NCI-H82 treated with DMSO at 0.1 percent for 48 hours (cell line): ENCODE results near the gene CMC2.

ENCODE experiments used
- DNase-seq: peaks from one replicate; lab custom pipeline; 2025; ENCODE audit not compliant: unreplicated experiment; lab: John Stamatoyannopoulos, UW

CMC2 gene

DNA sequence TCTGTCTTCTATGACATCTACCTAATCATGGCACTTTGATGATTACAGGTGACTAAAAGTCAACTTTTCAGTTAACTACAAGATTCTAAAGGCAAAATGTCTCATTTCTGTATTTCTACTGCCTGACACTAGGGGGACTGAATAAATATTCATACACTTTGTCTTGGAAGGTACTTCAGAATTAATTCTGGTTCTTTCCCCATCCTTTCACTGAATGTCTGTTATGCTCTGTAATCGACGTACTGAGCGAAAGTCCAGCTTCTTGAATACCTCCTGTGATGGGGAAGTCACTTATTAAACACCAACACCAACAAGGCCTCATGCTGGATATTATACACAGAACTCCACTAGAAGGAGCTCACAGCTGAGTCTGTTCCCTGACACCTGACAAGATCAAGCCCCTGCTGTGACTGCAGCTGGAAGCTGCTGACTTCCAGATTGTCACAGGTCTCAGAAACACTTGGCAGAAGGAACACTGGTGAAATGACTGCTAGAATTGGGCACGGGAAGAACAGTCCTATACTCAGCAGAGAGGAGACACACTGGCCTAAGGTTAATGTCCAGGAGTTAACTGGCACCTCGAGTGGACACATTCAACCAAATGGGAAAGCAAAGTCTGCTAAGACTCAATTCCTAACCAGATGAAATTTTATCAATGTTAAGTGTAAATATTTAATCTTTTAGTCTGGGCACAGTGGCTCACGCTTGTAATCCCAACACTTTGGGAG lies 31.9 kb downstream of the CMC2 start:
- no peak for DNase-seq

DNA sequence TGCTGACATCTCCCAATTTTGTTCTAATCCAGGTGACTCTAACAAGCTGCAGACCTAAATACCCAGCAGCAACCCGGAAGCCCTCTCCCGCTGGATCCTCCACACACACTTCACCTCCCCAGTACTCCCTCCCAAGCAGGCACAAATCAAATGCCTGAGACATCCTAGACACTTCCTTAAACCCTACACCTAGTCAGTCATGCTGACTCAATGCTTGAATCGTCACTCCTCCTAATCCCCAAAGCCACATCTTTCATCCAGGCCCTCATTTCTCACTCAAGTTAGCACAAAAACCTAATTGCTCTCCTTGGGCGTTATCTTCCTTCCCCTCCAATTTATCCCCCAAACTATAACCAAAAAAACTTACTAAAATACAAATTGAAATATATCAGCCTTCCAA lies 32.7 kb downstream of the CMC2 start:
- DNase-seq = no peak

DNA sequence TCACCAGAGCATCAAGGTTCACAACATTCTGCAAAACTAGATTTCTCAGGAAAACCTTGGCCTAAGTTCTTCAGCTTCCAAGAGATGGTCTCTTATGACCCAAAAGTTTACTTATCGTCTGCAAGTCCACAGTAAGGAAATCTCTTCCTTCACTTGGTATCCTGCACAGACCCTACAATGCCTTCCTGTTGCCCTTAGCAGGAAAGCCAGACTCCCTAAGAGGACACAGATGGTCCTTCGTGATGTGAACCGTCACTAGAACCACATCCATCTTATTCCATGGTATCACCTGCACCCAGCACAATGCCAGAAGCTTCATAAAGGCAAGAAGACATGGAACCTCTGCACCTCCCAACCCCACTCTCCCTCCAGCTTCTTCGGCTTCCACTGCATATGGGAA lies 34.1 kb downstream of the CMC2 start:
- no peak for DNase-seq

DNA sequence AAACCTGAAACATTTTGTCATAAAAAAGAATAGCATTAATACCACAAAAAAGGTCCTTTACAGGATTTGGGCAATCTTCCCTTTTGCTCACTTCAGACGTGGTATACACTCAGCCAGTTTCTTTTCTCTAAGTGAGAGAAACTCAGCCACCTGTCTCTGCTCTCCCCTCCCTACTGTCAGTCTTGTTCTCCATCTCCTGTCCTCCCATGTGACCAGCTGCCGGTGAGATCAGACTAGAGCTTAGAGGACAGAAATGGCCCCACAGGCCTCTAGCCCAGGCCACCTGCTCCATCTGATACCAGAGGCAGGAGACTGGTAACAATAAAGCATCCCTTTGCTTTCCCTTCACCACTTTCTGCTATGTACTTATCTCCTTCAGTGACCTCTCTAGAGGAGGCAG lies 34.9 kb downstream of the CMC2 start:
- DNase-seq = no peak

DNA sequence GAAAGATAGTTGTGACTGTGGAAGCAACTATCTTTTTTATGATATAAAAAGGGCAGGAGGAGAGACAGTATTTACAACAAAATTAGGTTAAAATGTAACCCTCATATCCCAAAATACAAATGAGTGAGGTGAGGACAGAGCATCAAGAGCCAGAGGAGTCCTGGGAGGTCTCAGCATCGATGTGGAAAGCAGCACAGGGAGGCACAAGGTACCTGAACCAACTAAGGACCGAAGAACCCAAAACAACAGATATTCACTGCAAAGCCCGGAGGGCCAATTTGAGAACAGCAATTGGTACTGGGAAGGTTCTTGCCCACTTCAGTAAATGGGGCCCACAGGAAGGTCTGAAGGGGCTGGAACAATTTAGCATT lies 37.6 kb downstream of the CMC2 start:
- no peak for DNase-seq

DNA sequence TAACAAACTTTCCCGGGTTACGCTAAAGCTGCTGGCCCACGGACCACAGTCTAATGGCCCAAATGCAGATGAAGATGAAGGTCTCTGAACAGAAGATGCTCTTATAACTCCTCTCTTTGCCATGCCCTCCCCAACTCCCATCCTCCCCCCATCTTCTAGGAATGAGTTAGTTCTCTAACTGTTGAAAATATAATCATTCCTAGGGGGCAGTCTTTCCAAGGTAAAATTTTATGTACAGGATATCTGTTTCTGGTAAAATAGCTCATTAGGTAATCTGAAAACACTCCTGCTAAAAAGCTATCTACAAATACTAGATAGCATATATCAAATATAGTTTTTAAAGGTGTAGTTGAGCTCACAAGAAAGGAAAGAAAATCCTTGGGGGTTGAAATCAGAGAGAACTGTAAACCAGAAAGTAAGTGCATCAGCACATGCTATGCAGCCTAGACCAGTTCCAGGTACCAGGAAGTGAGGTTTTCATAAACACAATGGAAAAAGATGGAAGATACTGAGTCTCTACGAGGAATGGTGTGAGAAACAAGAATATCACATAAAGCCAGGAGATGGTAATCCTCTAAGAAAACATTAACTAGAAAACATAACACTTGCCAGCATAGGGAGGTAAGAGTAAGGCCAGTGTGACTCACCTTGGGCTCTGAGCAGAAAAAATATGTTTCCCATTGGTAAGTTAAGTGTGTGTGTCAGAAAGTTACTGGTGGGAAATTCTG lies 38.1 kb downstream of the CMC2 start:
- no peak for DNase-seq

DNA sequence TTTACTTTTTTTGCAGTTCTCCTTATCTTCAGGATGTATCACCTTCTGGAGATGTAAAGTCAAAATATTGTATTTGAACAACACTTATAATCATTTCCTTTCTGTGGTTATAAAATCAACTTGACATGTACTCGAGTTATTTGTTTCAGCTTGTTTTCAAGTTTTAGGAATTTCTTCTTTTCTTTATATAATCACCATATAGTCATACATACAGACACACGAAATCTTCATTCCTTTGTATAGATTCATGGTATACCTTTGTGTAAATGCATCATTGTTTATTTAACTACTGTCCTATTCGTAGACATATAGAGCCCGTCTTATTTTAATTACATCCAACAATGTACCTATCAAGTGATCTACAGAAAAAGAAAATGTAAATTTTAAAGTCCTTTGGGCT lies 40.1 kb downstream of the CMC2 start:
- DNase-seq = no peak

DNA sequence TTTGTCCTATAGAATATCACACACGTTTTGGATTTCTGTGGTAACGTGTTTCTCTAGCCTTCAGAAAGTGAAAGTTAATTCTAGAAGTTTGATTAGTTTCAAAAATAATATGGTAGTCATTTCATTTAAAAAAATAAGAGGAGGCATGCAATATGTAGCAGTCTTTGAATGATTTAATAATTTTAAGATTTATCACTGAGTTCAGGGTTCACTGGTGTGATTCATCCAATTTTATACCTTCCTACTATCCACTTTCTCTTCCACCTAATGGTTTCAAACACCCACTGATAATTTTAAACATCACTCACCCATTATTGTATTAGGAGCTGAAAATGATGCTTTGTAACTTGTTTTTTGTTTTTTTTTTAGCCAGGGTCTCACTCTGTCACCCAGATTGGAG lies 42.3 kb downstream of the CMC2 start:
- no peak for DNase-seq

DNA sequence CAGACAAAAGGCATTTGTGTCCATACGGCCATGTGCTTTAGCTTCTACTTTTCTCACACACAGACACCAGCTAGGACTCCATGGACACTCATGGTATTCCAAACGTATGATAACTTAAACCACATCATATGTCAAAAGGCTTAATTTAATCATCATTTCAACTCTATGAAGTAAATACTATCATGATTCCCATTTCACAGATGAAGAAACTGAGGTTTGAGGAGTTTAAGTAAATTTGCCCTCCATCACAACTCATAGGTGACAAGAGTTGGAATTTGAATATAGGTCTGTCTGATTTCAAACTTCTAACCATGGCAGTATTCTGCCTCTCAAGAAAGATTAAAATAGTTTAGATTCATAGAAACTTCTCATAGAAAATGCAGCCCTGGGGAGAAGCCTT lies 43.8 kb downstream of the CMC2 start:
- DNase-seq = no peak

DNA sequence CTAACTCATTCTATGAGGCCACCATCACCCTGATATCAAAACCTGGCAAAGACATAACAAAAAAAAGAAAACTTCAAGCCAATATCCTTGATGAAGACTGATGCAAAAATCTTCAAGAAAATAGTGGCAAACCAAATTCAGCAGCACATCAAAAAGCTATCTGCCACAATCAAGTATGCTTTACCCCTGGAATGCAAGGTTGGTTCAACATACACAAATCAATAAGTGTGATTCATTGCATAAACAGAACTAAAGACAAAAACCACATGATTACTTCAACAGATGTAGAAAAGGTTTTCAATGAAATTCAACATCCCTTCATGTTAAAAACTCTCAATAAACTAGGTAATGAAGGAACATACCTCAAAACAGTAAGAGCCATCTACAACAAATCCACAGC lies 48.4 kb downstream of the CMC2 start:
- no peak for DNase-seq

DNA sequence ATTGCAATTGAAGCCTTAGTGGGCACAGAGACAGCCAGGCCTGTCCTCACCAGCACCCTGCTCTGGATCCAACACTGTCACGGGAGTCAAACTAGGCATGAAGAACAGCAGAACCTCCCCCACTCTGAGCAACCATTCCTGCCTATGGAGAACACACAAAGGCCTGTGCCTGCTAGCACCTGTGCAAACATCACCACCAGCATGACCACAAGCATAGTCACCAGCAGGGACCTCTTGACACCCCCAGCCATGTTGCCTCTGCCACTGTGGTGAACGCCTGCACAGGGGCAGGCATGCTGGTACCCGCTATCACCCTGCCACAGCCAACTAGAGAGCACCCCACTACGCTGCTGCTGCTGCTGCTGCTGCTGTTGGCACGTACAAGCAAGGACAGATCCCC lies 51.7 kb downstream of the CMC2 start:
- no peak for DNase-seq

DNA sequence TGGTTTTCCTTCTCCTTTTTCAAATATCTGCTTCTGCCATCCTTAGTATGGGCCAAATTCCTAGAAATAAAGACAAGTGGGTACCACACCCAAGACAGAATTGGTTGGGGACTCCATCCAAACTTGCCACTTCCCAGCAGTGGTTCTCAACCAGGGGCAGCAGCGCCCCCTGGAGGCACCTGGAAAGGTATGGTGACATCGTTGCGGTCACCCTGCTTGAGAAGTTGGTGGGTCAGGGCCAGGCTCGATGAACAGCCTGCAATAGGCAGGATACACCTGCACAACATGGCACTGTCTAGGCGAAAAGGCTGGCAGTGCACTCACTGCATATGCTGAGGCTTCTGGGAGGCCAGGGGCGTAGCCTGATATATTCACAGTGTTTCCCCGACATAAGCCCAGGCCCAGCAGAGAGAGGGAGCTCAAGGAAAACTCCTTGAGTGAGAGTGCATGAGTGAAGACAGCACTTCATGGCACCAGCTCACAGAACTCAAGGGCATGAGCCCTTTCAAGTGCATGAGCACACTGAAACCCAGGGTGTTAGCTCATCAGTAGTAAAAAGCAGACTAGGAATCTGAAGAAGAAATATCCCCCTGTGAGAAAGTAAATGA lies 57.7 kb downstream of the CMC2 start:
- no peak for DNase-seq

DNA sequence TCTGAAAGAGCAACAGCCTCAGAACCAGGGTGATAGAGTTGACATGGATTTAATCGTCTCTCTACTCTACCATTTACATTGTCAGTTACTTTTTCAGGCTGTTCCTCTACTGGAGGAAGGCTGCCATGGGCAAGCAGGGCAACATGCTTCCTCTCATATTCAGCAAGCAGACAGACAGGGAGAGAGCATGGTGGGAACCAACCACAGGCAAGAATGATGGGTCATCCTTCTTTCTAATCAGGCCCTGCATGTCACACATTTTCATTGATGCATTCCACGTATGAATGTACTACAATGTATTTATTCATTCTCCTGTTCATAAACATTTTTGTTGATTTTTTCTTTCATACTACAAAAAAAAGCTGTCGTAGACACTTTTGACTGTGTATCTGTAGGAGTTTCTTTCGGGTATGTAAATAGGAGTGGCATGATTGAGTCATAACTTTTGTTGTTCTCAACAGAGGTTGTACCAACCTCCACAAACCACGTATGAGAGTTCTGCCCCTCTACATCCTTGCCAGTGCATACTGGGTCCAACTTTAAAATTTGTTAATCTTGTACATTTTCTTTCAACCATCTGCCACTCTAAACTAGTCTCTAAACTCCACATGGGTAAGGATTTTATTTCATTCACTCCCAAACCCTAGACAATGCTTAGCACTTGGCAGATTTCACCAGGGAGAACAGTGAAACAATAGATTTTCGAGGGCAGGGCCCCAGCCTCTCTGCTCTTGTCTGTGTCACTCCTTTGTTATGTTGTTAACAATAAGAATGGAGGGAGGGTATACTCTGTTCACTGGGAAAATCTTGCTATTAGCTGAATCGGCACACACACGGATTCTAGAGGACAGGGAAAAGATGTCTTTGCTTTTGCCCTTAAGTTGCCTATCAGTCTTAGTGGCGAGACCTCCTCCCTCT lies 58.7 kb downstream of the CMC2 start:
- DNase-seq = no peak

DNA sequence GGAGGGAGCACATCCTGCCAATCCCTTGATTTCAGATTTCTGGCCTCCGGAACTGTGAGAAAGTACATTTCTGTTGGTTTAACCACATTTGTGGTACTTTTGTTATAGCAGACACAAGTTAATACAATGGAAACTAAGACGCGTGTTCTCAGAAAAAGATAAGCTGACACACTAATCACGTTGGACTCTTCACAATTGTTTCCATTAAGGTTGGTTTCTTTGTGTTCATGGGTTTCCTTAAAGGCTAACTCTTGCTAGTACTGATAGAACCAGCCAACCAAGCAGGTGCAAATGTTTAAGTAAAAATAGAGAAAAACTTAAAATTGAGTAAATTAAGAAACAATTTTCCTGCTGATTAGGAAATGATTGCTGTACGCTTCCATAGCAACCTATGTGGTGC lies 59.4 kb downstream of the CMC2 start:
- DNase-seq = no peak

DNA sequence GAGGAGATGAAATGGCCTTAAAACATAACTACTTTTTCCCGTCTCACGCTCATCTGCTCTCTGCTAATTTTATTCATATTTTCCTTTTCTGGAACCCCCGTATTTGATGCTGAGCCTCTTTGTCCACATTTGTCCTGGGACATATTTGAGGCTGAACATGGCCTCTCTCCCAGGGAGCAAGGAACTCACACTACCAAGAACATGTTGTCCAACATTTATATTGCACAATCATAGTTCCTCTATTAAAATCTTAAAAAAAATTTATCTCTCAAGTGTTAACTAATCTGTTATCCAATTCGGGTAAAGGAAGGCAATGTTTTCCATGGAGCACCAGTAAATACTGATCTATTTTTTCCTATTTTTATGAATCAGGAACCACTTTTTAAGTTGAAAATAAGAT lies 60.2 kb downstream of the CMC2 start:
- no peak for DNase-seq

DNA sequence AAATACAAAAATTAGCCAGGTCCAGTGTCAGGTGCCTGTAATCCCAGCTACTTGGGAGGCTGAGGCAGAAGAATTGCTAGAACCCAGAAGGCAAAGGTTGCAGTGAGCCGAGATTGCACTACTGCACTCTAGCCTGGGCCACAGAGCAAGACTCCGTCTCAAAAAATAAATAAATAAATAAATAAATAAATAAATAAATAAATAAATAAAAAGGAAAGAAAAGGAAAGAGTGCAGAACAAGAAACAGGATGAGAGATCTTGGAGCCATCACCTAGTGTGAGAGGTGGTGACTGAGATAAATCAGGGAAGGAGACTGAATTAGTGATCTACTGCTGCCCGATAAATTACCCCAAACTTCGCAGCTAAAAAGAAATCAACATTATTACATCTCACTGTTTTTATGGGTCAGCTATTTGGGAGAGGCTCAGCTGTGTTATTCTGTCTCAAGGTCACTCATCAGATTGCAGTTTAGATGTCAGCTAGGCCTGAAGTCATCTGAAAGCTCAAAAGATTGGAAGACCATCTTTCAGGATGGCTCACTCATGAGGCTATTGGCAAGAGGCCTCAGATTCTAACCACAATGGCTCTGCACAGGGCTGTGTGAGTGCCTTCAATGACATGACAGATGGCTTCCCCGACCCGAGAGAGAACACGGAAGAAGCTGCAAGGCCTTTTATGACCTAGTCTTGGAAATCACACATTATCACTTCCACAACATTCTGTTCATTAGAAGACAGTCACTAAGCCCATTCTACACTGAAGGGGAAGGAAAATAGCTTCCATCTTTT lies 66.4 kb downstream of the CMC2 start:
- DNase-seq = no peak

DNA sequence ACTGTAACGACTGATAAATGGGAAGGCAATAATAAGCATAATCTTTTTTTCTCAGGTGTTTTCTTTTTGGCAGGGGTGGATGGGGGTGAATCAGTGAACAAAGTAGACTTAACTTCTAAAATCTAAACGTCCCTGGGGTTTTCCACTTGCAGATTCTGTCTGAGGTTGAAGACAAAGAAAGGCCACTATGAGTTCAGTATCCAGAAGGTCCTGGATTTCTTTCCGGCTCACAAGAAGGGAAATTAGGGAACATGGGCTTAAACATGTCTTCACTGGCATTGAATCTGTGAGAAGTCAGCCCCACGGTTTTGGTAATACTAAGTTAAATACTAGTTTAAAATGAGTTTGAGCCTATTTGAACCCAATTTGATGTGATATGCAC lies 67.8 kb downstream of the CMC2 start:
- DNase-seq = no peak

DNA sequence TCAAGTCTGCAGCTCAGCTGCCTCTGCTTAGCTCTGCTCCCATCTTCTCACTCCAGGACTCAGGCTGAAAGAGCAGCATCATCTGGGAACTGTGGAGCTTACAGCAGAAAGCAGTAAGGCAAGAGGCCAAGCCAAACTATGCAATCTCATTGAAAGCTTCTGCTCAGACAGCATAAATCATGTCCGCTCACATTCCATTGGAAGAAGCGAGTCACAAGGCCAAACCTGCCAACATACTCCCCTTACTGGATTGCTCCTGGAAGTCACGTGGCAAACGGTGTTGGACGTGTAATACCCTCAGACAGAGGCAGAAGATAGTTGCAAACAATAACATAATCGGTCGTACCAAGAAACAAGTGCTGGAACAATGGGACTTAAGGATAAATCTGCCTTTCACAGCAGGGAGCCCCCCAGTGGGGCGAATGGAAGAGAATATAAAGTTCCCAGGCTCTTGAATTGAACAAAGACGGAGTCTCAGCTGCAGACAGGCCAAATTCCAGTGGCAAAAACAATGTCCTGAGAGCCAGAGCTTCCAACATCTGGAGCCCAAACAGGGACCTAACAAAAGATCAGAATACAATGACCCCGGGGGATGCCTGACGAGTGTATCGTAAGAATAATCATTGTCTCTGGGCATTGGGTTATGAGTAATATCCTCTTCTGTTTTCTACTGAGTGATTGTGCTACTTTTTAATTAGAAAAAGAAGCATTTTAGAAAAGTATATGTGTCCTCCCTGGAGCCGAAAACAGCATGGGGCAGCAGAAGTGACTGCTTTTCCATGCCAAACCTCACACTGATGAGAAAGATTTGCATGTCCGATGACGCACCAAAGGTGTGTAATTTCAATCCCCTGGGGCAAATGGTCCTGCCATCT lies 68.4 kb downstream of the CMC2 start:
- DNase-seq = no peak

DNA sequence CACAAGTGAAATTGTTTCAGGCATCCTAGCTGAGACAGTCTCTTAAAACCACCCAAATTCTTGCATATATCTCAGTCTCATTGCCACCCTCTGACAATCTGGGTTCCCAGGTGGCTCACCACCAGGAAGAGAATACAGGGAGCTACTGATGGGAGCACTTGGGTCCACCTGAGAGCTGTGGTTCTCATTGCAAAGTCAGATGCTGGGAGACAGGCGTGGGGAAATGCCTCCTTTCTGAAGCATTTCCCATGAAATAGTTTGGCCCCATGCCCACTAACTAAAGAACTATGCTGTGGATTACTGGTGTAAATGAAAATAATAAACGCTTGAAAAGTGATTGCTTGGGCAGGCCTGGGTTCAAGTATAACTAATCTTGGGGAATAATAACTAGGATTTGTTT lies 70.3 kb downstream of the CMC2 start:
- DNase-seq = no peak

DNA sequence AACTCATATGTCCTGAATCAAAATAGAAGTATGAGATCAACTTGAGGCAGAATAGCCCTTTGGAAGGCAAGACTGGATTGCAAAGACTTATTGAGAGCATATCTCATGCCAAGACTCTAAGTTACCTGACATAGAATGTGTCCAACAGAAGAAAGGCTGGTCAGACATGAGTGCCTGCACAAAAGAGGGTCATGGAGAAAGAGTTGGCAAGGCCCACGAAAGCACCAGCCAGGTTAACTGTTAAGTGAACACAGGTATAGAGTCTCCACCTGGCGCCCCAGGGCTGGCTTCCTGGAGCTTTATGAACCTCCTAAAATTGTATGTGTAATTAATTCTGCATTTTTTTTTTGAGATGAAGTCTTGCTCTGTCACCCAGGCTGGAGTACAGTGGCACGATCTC lies 71.0 kb downstream of the CMC2 start:
- DNase-seq = no peak
